DND-41 (cell line): ENCODE measurements around the gene MPZ.

Experiments used
- ATAC-seq: fragments of 200-7000 bp; cut with Tn5 transposase; 3 replicates; pipeline ENCODE4 v1.9.1; 2021; ENCODE audit warnings: low read depth; ENCODE audit not compliant: insufficient read depth
- DNase-seq: peaks from one replicate; pipeline ENCODE4 v3.0.0-alpha.2; 2020
- H2AFZ ChIP-seq: 2 replicates; pipeline ENCODE4 v1.6.0; 2012; ENCODE audit warnings: low read depth, low read length
- H3K27ac ChIP-seq: 2 replicates; pipeline ENCODE4 v1.5.1; 2012; ENCODE audit warnings: low read length, inconsistent platforms
- H3K27me3 ChIP-seq: fragments of 200-600 bp; sonication (generic); 2 replicates; pipeline ENCODE4 v1.6.0; 2012; ENCODE audit warnings: low read length, mild to moderate bottlenecking, inconsistent platforms; ENCODE audit not compliant: insufficient read depth, poor library complexity
- H3K36me3 ChIP-seq: 2 replicates; pipeline ENCODE4 v1.5.1; 2012; ENCODE audit warnings: low read length, inconsistent platforms; ENCODE audit not compliant: insufficient read depth
- H3K4me1 ChIP-seq: 2 replicates; pipeline ENCODE4 v1.5.1; 2012; ENCODE audit warnings: mild to moderate bottlenecking, low read length; ENCODE audit not compliant: insufficient read depth
- H3K4me2 ChIP-seq: 2 replicates; pipeline ENCODE4 v1.6.0; 2012; ENCODE audit warnings: mild to moderate bottlenecking, moderate library complexity, low read length, inconsistent platforms; ENCODE audit not compliant: insufficient read depth
- H3K4me3 ChIP-seq, 2 experiments: fragments of 200-600 bp in 1 of 2; shearing (Covaris generic) in 1 of 2; 2 replicates each; pipeline ENCODE4 v1.5.1; 2012 to 2016; ENCODE audit warnings: inconsistent platforms in 2 of 2, low read length in 2 of 2, mild to moderate bottlenecking in 2 of 2, low read depth in 1 of 2, moderate library complexity in 1 of 2
- H3K79me2 ChIP-seq: 2 replicates; pipeline ENCODE4 v1.6.0; 2012; ENCODE audit warnings: low read length, inconsistent platforms; ENCODE audit not compliant: insufficient read depth
- H3K9ac ChIP-seq: 2 replicates; pipeline ENCODE4 v1.6.0; 2012; ENCODE audit warnings: low read depth, mild to moderate bottlenecking, inconsistent platforms, low read length, moderate library complexity
- H3K9me3 ChIP-seq: 2 replicates; pipeline ENCODE4 v1.5.1; 2012; ENCODE audit warnings: low read length, moderate library complexity, mild to moderate bottlenecking, inconsistent platforms; ENCODE audit not compliant: insufficient read depth, severe bottlenecking
- H4K20me1 ChIP-seq: 2 replicates; pipeline ENCODE4 v1.6.0; 2012; ENCODE audit warnings: low read length; ENCODE audit not compliant: insufficient read depth
- CTCF ChIP-seq: IDR thresholded peaks from 2 replicates; pipeline ENCODE4 v1.5.1; 2012; ENCODE audit warnings: borderline replicate concordance, low read length, moderate library complexity, mild to moderate bottlenecking; ENCODE audit not compliant: poor library complexity, severe bottlenecking; ENCODE audit errors: extremely low read depth
- EZH2 ChIP-seq: IDR thresholded peaks from 3 replicates; pipeline ENCODE4 v1.6.1; 2012; ENCODE audit warnings: borderline replicate concordance, low read depth, mild to moderate bottlenecking, moderate library complexity, low read length, inconsistent platforms; ENCODE audit not compliant: severe bottlenecking

MPZ gene

DNA sequence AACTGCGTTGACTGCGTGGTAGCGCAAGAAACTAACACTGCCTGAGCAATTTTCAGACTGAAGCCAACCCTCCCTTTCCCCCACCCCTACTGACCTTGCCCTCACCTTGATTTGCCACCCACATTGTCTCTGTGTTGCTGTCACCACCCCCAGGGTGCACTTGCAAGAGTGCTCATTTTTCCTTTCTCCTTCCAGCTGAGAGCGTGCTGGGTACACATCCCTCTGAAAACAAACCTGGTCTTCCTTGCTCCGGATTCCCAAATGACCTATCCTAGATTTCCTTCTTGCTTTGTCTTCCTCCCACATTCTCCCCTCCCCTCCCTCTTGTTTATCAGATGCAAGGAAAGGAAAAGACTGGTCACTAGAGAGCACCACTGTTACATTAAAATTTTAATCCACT lies 24.2 kb downstream of the MPZ start:
- Histone ChIP-seq H3K9me3 (no peaks in the 10 kb centered on the region), H3K27ac (no peak overlapping the region), H2AFZ (no peak overlapping the region), H3K27me3 (peaks cover 19% of the 10 kb centered on the region), H3K9ac (no peak overlapping the region), H3K4me2 (no peak overlapping the region), H3K36me3 (no peaks in the 10 kb centered on the region), H4K20me1 (no peaks in the 10 kb centered on the region), H3K4me3 (no peak overlapping the region), H3K4me1 (no peaks in the 10 kb centered on the region), H3K79me2 (no peaks in the 10 kb centered on the region)
- DNase-seq (no peak), ATAC-seq (no peak)
- TF ChIP-seq CTCF (no peak), EZH2 (no peak)

- H3K36me3 ChIP-seq: no peaks in the 10 kb centered on the region
- DNase-seq (no peak), ATAC-seq (no peak)
- H3K27ac ChIP-seq: no peak overlapping the region
- no peaks in the 10 kb centered on the region for H3K9me3 ChIP-seq
- TF ChIP-seq EZH2 (no peak), CTCF (no peak)
- no peaks in the 10 kb centered on the region for H3K4me1 ChIP-seq
- no peaks in the 10 kb centered on the region for H3K79me2 ChIP-seq
- H4K20me1 ChIP-seq: no peaks in the 10 kb centered on the region
- no peak overlapping the region for H3K4me3 ChIP-seq
- H3K27me3 ChIP-seq: peaks cover 19% of the 10 kb centered on the region
- H3K4me2 ChIP-seq: no peak overlapping the region
- no peak overlapping the region for H3K9ac ChIP-seq
- H2AFZ ChIP-seq: no peak overlapping the region
Measured at GRCh38 chr1:161285113-161285512, 24.7 kb downstream of the MPZ start.

DNA sequence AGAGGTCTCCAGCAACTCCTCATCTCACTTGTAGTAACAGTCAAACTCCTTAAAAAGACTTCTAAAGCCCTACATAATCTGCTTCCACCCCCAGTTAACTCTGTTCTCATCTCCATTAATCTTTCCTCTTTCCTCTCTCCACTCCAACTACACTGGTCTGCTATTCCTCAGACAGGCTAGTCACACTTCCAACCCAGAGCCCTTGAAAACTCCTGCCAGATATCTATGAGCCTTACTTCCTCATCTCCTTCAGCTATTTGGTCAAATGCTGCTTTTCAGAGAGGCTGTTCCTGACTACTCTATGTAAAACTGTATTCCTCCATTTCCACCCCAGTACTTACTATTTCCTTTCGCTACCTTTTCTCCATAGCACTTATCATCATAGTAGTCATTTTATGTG lies 26.8 kb downstream of the MPZ start:
- Histone ChIP-seq H3K27ac (no peak overlapping the region), H3K36me3 (no peaks in the 10 kb centered on the region), H3K4me3 (no peak overlapping the region), H2AFZ (no peak overlapping the region; the same call in 1 of the 2 replicates), H3K9ac (no peak overlapping the region), H3K4me2 (no peak overlapping the region), H3K79me2 (no peaks in the 10 kb centered on the region), H4K20me1 (no peaks in the 10 kb centered on the region), H3K9me3 (no peaks in the 10 kb centered on the region), H3K4me1 (no peaks in the 10 kb centered on the region), H3K27me3 (peaks cover 29% of the 10 kb centered on the region)
- no peak for DNase-seq
- TF ChIP-seq EZH2 (no peak), CTCF (no peak)
- no peak for ATAC-seq

GRCh38 chr1:161274874-161275273 lies 34.9 kb downstream of the MPZ start:
- H3K4me2 ChIP-seq: no peak overlapping the region
- H3K79me2 ChIP-seq: no peaks in the 10 kb centered on the region
- no peak overlapping the region for H3K4me3 ChIP-seq
- no peaks in the 10 kb centered on the region for H3K4me1 ChIP-seq
- H4K20me1 ChIP-seq: no peaks in the 10 kb centered on the region
- ATAC-seq (no peak), DNase-seq (no peak)
- no peak overlapping the region for H3K27ac ChIP-seq
- H3K36me3 ChIP-seq: no peaks in the 10 kb centered on the region
- no peak overlapping the region for H3K9ac ChIP-seq
- no peaks in the 10 kb centered on the region for H3K9me3 ChIP-seq
- H3K27me3 ChIP-seq: peaks cover 21% of the 10 kb centered on the region
- TF ChIP-seq EZH2 (no peak), CTCF (no peak)
- H2AFZ ChIP-seq: no peak overlapping the region
